ENCODE data around the gene ASPG.

ASPG gene

DNA sequence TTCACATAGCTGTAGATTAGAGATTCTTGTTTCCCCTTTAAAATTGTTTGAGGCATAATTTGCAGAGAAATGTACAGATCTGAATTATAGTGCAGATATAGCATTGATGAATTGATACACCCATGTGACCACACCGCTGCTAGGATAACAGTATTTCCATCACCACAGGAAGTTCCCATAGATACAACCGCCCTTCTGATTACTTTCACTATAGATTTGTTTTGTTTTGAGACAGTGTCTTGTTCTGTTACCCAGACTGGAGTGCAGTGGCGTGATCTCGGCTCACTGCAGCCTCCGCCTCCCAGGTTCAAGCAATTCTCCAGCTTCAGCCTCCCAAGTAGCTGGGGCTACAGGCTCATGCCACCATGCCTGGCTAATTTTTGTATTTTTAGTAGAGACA is 8.8 kb upstream of the ASPG start:
- DNase-seq: no peak

DNA sequence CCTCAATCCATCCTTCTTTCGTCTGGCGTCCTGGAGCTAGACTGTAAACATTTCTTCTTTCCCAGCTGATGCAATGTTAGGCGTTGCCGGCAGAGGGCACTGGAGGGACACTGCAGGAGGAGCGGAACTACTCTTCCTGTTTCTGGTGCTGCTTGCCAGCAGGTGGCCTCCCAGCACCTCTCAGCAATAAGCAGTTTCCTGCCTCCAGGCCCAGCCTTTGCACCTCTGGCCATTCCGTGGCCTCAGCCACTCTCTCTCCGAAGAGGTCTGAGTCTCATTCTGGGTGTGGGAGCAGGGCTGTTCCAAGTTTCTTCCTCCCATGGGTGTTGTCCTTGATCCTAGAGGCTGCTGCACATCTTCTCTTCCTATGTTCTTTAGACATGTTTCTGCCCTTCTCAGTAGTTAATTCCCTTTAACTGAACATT is 7.5 kb upstream of the ASPG start:
- DNase-seq: peak; percentile 34

DNA sequence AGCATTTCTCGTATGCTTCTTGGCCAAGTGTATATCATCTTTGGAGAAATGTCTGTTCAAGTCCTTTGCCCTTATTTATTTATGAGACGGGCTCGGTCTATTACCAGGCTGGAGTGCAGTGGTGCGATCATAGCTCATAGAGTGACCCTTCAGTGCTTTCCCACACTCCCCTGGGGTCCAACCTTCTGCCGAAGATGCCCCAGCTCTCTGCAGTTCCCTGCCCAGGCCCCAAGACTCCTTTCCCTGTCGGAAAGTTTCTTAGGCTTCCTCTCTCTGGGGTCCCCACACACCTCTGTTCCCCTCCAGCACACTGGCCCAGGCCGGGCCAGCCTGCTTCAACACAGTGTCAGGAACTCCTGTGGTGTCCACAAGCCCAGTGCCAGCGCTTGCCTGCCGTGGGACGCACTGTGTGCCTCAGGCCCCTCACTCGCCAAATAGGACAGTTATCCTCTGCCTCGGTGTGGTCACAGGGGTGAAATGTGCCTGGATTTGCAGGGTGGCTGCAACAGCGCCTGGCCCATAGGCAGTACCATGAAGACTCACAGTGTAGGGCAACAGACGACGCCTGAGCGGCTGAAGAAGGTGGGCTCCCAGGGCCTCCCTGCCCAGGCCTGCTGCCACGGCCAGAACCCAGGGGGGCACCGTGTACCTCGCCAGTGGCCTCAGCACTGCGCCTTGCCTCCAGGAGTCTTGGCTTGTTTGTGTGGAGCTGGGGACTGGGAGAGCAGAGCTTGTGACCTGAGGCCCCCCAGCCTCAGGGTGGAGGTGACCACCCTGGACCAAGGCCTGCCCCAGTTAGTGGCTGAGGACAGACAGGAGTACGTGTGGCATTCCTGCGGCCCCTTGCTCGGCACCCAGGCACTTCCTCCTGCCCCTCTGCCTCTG is 4.9 kb upstream of the ASPG start:
- no peak for DNase-seq

DNA sequence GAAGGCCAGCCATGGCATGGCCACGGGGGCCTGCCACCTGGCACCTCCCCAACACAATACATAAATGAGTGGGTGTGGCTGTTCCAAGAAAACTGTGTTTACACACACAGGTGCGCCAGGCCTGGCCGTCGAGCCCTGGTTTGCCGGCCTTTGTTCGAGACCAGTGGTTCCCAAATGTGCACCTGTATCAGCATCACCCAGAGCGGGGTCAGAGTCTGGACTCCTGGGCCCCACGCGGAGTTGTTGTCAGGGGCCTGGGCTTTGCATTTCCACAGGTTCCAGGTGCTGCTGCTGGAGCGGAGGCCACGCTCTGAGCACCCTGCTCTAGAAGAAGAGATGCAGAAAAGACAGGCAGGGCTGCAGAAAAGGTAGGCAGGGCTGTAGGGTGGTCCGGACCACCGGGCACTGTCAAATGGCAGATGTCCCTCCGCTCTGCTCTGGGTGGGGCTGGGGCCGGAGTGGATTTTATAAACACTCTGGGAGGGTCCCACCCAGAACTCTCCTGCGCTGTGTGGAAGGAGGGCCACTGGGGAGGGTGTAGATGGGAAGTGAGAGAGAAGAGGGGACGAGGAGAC is 4.2 kb upstream of the ASPG start:
- DNase-seq: no peak

DNA sequence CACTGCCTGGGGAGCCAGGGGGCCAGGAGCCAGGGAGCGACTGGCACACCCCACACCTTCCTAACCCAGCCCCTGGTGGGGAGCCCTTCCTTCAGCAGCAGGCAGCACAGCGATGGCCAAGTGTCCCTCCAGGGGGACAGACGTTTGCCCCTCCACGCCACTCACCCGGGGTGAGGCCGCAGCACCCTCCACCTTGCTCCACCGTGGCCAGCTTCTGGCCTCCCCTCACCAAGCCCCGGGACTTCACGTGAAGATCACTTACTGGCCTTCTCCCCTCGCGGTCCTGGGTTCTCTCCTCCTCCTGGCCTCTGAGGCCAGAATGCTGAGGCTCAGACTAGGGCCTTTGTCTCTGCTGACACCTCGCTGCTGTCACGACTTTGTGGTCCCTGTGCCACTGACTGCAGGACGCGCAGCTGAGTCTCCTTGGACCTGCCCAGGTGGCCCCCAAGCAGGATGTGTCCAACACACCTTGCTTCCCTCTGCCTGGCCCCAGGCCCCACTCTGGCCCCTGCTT is 3.5 kb upstream of the ASPG start:
- DNase-seq: no peak

DNA sequence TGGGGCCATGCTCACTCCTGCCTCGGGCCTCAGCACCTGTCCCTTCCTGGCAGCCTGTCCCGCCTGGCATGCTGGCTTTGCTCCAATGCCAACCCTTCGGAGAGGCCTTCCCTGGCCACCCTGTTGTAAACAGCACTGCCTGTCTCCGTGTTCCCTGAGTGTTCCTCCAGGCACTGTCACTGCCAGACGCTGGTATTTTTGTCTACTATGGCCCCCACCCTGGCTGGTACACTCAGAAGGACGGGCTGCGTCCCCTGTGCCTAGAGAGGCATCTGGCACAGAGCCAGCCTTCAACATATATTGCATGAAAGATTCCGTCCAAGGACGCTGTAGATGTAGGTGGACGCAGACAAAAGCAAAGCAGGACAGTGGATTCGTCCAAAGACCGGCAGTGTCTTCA is 2.7 kb upstream of the ASPG start:
- DNase-seq: no peak

DNA sequence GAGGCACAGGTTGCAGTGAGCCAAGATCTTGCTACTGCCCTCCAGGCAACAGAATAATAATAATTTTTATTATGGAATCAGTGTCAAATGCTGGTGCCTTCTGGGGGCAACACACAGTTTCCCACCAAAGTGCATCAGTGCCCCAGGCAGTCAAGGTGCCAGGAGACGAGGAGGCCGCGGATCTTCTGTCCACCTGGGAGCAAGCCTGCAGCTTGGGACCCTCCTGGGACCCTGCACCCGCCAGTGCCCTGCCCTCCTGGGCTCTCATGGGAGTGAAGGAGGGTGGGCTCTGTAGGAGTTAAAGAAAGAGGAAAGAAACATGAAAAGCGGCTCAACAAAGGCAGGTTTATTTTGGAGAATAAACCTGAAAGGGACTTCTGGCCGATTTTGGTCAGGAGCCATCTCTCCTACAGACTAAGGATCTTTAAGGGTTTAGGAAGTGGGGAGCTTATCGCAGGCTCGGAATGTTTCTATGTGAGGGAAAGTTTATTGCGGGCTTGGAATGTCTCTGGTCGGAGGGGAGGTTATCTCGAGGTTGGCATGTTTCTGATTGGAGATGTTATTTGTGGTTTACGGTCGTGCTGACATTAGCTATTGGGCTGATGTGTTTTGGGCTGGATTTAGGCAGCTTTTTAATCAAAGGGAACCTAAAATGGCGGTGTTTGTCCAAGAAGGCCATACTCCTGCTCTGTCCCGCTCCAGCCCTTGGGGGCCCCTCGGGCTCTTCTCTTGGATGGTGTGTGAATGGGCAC is 1.1 kb upstream of the ASPG start:
- DNase-seq: no peak

DNA sequence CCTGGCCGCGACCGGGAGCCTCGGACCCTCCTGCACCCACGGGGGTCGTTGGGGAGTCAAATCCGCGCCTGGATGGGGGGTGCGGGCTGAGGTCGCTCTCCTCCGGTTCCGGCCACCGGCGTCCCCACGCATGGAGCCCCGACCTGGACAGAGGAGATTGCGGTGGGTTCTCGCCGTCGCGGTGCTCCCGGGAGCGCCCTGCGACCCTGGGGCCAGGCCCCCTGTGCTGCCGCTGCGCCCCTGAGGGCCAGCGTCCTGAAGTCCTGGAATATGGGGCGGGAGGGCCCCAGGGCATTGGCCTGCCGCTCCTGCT is 345 bp downstream of the ASPG start:
- no peak for DNase-seq

DNA sequence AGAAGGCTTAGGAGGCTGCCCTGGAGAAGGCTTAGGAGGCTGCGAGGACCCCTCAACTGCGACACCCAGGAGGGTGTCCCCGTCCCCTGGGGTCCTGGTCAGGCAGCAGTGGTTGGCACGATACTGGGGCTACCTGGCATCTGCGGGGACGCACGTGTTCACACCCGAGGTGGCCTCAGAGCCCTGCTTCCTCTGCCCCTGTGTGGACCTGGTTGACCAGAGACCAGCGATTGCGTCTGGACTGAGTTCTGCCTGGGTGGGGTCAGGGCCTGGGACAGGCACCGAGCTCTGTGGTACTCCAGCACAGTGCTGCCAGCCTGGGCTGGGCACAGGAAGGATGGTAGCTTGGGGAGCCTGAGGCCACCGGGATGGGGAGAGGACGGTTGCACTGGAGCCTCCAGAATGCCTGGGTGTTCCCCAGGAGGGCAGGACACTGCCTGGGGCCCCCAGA is 735 bp downstream of the ASPG start:
- no peak for DNase-seq

DNA sequence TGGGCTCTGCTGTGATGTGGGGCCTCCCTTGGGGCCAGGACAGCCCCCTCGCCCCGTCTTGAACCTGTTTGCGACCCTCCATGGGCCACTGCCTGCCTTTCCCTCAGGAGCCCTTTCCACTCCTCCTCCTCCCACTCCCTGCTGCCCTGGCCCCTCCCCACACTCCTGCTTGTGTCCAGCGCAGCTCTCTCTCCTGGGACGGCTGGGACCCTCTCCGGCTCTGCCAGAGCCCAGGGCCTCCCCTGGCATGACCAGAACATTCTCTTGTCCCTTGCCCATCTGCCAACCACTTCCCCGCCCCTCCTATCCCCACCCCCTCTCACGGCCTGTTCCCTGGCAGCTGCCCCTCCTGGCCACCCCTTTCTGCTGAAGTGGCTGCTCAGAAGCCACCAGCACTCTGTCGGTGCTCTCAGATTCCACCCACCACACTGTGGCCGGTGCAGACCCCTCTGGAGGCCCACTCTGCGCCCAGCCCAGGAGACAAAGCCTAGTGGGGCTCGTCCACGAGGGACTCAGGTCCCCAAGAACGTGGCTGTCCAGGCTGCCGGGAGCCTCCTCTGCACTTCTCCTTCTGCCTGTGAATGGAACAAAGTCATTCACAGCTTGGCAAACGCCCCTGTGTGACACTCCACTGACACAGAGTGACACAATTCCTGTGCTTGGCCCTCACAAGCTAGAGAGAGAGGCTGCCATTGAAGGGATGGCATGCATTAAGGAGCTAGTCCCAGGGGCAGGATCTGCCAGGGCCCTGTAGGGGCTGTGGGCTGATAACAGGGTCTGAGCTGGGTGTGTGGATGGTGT is 1.4 kb downstream of the ASPG start:
- no peak for DNase-seq

DNA sequence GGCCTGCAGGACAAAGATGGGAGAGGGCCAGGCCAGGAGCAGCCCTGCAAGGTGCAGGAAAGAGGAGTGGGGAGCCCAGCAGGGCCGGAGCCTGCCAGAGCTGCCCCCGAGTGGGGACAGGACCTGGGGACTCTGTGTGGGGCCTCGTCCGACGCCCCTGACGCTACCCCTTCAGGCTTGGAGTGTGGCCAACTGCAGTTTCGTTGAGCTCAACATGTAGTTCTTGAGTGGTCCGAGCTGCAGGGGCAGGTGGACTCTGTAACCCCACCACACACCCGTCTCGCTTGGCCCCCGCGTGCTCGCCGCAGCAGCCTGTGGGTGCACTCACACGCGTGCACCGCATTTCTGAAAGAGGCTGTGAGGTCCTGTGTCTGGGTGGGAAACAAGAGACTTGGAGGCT is 2.0 kb downstream of the ASPG start:
- DNase-seq: no peak

DNA sequence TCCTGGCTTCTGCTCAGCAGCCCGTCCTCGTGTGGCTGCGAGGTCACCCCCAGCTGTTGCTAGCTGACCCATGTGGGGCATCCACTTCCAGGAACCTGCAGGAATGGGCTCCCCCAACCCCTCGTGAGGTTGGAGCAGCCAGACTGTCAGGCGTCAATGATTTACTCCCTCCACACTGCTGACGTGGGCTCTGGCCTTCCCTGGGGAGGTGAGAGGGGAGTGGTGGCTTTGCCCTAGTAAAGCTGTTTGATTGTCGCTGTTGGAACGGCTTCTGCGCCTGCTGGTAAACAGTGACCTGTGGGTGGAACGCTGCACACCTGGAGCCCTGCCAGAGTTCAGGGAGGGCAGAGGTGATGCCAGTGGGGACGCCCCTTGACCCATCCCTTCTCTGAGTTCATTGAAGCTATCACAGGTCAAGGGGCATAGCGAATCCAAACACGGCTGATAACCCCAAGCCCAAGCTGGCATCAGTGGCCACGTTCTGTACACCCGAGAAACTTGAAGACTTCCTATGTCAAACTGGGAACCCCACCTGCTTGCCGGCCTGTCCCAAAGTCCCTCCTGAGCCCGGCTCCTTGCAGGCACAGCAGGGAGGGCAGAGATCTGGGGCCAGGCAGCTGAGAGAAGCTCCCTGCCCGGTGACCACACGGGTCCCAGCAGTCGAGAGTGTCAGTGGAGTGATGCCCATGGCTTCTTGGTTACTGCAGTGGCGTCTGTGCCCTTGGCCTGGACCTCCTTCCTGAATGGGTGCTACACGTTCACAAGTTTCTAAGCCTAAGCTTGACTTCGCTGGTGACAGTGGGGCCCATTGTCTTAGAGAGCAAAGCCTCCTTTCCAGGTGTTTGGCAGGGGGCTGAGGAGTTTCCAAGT is 2.7 kb downstream of the ASPG start:
- DNase-seq: no peak

DNA sequence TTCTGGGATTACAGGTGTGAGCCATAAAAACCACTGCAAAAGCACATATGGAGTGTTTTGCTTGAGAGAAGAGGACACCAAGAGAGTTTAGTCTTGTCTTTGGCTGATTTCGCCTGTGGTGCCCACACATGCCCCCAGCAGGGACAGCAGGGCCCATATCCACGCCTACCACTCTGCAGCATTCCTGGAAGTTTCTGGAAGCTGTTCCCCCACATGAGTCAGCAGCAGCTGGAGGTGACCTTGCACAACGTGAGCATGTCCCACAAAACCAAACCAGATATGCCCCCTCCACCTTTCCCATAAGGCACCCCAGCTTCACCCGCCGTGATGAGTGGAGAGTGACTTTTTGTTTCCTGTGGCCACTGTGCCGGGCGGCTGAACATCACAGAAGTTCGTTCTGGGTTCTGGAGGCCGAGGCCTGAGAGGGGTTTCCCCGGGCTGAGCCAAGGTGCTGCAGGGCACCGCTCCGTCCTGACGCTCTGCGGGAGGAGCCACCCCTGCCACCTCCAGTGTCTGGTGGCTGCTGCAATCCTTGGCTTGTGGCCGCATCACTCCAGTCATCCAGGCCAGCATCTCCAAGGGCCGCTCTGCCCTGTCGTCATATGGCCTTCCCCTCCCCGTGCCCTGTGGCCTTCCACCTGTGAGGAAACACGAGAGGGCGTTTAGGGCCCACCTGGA is 4.7 kb downstream of the ASPG start:
- DNase-seq: no peak

DNA sequence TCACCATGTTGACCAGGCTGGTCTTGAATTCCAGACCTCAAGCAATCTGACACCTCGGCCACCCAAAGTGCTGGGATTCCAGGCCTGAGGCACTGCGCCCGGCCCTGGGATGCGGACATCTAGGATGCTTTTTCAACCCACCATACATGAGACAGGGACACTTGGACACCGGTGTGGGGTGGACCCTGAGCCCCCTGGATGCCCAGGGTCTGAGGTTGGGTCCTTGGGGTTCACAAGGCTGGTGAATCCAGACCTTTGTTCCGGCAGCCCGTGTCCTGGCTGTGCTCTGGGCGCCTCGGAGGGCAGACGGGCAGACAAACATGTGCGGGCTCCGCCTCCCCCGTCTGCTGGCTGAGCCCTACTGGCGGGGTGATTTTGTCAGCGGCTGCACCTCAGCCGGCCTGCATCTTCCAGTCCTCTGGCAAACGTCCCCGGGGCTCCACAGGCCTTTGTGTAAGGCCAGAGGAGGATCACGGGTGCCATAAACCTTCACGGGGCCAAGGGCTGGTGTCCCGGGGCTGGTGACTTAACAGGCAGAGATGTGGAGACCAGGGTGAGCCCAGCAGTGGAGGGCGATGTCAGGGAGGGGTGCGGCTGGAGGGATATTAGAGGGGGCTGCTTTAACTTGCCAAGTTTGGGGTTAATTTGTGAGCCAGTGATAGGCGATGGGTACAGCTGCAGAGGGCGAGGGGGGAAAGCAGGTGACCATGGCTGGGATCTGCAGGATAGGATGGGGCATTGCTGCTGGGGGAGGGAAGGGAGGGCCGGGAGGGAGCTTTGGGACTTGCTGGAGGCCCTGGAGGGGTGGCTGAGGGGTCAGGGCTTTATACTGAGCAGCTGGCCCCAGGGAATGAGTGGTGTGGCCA is 5.8 kb downstream of the ASPG start:
- no peak for DNase-seq

DNA sequence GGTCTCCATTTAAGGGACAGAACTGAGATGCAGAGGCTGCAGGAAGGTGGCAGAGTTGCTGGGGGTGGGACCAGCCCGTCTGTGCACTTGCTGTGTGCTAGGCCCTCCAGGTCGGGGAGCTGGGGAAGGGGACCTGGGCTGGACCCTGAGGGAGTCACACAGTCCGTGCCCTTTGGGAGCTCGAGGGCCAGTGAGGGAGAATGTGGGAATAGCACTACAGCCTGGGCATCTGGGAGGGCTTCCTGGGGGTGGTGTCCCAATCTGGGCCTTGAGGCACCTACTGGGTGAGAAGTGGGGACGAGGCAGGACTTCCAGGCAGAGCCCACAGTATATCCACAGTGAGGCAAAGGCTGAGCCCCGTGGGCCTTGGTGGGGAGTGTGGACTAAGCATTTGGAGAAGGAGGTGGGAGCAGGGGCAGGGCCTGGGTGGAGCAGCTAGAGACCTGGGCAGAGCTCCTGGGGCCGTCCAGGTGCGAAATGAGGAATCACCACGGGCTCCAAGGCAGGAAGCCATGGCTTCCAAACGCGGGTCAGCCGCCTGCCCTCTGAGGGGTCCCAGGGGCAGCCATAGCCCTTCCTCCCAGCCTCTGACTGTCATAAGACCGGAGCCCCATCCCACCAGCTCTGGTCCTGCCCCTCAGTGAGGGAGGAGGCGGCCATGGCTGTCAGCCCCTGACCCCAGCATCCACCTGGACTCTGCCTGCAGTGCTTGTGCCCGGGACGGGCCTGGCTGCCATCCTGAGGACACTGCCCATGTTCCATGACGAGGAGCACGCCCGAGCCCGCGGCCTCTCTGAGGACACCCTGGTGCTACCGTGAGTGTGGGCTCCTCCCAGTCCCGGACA is 6.6 kb downstream of the ASPG start:
- DNase-seq: no peak

DNA sequence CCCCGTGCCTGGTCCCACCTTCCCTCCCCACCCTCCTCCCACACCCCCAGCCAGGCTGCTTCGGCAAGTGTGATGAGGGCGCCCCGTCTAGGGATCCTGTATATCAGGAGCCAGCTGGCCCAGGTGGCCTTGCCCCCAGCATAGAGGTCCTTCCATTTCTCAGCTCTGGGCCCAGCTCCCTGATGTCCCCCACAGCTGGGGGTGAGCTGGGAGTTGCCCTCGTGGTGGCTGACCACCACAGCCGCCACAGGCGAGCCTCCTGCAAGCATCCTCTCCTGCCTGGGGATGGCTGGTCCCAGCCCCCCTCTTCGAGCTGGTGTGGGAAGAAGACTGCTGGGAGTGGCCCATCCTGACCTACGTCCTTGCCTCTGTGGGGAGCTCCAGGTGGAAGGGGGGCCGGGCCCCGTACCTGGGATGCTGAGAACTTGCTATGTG is 7.4 kb downstream of the ASPG start:
- no peak for DNase-seq

DNA sequence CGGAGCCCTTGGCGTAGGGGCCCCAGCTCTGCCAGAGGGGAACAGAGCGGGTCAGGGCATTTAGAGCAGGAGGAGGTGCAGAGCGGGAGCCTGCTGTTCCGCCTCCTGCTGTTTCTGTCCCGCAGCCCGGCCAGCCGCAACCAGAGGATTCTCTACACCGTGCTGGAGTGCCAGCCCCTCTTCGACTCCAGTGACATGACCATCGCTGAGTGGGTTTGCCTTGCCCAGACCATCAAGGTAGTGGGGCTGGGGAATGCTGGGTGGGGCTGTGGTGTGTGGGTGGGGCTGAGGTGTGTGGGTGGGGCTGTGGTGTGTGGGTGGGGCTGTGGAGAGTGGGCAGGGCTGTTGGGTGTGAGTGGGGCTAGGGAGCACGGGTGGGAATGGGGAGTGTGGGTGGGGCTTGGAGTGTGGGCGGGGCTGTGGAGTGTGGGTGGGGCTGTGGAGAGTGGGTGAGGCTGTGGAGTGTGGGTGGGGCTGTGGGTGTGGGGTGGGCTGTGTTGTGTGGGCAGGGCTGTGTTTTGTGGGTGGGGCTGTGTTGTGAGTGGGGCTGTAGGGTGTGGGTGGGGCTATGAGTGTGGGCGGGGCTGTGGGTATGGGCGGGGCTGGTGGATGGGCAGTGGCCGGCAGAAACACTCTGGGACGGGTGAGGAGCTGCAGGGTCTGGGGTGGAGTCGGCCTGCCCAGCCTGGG is 8.0 kb downstream of the ASPG start:
- no peak for DNase-seq

DNA sequence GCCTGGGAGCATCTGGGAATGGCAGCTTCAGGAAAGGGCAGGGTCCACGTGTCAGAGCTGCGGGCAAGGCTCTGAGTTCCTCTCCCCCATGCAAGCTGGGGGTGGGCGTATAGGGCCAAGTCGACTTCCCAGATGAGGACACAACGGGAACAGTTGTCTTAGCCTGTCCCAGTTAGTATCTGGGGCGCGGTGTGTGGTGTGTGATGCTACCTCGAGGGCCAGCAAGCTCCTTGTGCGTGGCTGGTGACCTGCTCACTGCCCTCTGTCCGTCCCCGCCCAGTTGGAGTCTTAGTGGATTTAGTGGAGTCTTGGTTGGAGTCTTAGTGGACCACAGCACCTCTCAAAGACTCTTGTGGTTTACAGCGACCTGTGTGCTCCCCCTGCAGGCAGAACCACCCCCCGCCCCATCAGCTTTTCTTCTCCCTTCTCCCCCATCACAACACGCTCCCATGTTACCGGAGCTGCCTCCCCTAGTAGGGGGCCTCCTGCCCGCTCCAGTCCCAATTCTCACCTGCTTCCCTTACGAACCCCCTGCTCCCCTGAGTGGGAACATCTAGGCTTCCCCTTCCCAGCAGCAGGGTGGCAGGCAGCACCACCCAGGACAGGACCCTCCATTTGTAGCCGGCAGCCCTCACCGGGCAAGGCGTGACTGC is 8.7 kb downstream of the ASPG start:
- no peak for DNase-seq
